Lower lobe of right lung (tissue), 2 donors: ENCODE data around the gene F2RL3. TPM values are rescaled to one million over a fixed set of nuclear protein-coding genes. Genes with fewer than 3 reads are reported as not detected.

Experiments
- ATAC-seq, 2 donors: fragments of 200-7000 bp; cut with Tn5 transposase; one replicate each; pipeline ENCODE4 v1.9.1; 2020 to 2022; ENCODE audit warnings: mild to moderate bottlenecking in 2 of 2, moderate library complexity in 2 of 2
- DNase-seq: peaks from one replicate; pipeline ENCODE4 v3.0.0-alpha.2; 2020
- H3K27ac ChIP-seq: fragments of 200-600 bp; one replicate; pipeline ENCODE4 v1.8.0; 2022
- H3K27me3 ChIP-seq: fragments of 200-600 bp; one replicate; pipeline ENCODE4 v1.8.0; 2022; ENCODE audit warnings: low read depth
- H3K36me3 ChIP-seq: fragments of 200-600 bp; one replicate; pipeline ENCODE4 v1.8.0; 2022; ENCODE audit warnings: mild to moderate bottlenecking
- H3K4me1 ChIP-seq: fragments of 200-600 bp; one replicate; pipeline ENCODE4 v1.8.0; 2022
- H3K4me3 ChIP-seq: fragments of 200-600 bp; one replicate; pipeline ENCODE4 v1.8.0; 2022; ENCODE audit warnings: mild to moderate bottlenecking
- H3K9me3 ChIP-seq: fragments of 200-600 bp; one replicate; pipeline ENCODE4 v1.8.0; 2022
- intact Hi-C: fragments of 100-400 bp; cut with DNase I; formaldehyde crosslinking; loops from one replicate; pipeline ENCODE4 v1.11.0; 2022
- total RNA-seq: library from RNA; stranded (reverse); fragmentation: NEBNext Ultra II Directional; extraction: Animal tissue kit (Norgen Biotek cat#: 25700); gene quantifications from one replicate; pipeline ENCODE4 v1.2.1, GENCODE V29; 2021
- TF ChIP-seq, protein P1 (sequence below): fragments of 200-600 bp; IDR thresholded peaks from one replicate; pipeline ENCODE4 v1.8.0; 2022; ENCODE audit warnings: antibody characterized with exemption, mild to moderate bottlenecking
- donor health status: DM: no; HTN: yes; CAD: no; lungs with severe emphysema.

Gene F2RL3
- total RNA-seq, 1 donor from 2014 or later, result 22.5 TPM

DNA sequence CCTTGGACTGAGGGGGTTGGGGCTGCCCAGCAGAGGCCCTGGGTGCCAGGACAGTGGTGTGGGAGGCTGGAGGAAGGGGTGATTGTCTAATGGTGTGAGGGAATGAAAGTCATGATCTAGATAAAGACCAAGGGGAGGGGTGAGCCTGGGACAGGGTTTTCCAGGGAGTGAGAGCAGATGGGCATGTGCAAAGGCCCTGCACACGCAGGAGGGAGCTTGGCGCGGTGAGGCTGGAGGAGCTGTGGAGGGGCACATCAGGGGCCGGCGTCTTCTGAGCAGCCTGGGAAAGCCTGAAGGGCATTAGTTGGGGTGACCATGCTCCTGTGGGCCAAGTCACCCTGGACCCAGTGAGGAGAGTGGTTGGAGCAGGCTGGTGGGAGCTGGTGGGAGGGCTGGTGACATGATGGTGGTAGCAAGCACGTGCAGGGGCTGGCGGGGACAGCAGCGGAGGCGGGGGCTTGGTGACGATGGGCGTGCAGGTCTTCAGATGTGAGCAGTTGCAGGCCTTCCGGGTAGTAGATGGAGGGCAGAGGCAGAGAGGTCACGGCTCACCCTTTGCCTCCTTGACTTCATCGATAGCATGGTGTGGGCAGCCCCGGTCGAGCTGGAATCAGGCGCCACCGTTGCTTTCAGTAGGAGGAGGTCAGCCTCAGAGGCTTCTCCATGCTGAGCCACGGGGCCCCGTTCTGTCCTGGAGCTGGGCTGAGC, 20.2 kb upstream of the F2RL3 start:
- H3K36me3 ChIP-seq, result peaks cover 98% of the 10 kb centered on the region
- peaks cover 21% of the 10 kb centered on the region for H3K4me1 ChIP-seq
- no peaks in the 10 kb centered on the region for H3K27me3 ChIP-seq
- no peak overlapping the region for H3K4me3 ChIP-seq
- intact Hi-C loops, result no loop called here
- no peaks in the 10 kb centered on the region for H3K9me3 ChIP-seq
- DNase-seq, result no peak
- no peak for ATAC-seq
- TF ChIP-seq, protein P1, sequence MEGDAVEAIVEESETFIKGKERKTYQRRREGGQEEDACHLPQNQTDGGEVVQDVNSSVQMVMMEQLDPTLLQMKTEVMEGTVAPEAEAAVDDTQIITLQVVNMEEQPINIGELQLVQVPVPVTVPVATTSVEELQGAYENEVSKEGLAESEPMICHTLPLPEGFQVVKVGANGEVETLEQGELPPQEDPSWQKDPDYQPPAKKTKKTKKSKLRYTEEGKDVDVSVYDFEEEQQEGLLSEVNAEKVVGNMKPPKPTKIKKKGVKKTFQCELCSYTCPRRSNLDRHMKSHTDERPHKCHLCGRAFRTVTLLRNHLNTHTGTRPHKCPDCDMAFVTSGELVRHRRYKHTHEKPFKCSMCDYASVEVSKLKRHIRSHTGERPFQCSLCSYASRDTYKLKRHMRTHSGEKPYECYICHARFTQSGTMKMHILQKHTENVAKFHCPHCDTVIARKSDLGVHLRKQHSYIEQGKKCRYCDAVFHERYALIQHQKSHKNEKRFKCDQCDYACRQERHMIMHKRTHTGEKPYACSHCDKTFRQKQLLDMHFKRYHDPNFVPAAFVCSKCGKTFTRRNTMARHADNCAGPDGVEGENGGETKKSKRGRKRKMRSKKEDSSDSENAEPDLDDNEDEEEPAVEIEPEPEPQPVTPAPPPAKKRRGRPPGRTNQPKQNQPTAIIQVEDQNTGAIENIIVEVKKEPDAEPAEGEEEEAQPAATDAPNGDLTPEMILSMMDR, result no peak
- H3K27ac ChIP-seq, result no peak overlapping the region

GRCh38 chr19:16869331-16869972, 19.3 kb upstream of the F2RL3 start:
- Histone ChIP-seq H3K4me3 (no peak overlapping the region), H3K36me3 (peaks cover 94% of the 10 kb centered on the region), H3K4me1 (peaks cover 25% of the 10 kb centered on the region), H3K27me3 (no peaks in the 10 kb centered on the region), H3K9me3 (no peaks in the 10 kb centered on the region), H3K27ac (no peak overlapping the region)
- TF ChIP-seq, protein P1, result no peak
- no peak for ATAC-seq
- intact Hi-C loops, result no loop called here
- DNase-seq, result no peak

- Histone ChIP-seq H3K9me3 (no peaks in the 10 kb centered on the region), H3K27ac (peak overlapping the region; percentile 70), H3K27me3 (no peaks in the 10 kb centered on the region), H3K36me3 (peaks cover 81% of the 10 kb centered on the region), H3K4me3 (no peak overlapping the region), H3K4me1 (peaks cover 35% of the 10 kb centered on the region)
- TF ChIP-seq, protein P1, result no peak
- ATAC-seq (peak; percentile 15 to 31), DNase-seq (no peak)
- intact Hi-C loops, result no loop called here
Measured at GRCh38 chr19:16871871-16872270, 16.9 kb upstream of the F2RL3 start.

DNA sequence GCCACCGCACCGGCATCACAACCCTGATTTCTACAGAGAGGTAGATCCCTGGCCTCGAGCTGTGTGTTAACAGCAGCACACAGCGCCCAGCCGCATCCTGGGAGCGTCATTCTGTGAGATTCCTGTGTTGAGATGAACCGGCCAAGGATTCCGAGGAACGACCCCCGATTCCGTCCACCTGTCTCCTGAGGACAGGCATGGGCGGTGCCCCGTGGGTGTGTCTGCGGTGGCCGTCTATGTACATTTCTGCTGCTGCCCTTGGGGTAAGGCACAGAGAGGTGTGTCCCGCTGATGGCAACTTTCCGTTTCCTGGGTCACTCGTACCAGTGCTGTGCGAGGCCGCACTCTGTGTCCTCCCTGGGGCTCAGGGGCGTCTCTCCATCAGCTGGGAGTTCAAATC, 16.1 kb upstream of the F2RL3 start:
- ATAC-seq, result no peak
- Histone ChIP-seq H3K4me1 (peaks cover 43% of the 10 kb centered on the region), H3K9me3 (no peaks in the 10 kb centered on the region), H3K27ac (peak overlapping the region; percentile 65), H3K4me3 (no peak overlapping the region), H3K36me3 (peaks cover 81% of the 10 kb centered on the region), H3K27me3 (no peaks in the 10 kb centered on the region)
- intact Hi-C loops, result no loop called here
- TF ChIP-seq, protein P1, result no peak
- DNase-seq, result no peak

DNA sequence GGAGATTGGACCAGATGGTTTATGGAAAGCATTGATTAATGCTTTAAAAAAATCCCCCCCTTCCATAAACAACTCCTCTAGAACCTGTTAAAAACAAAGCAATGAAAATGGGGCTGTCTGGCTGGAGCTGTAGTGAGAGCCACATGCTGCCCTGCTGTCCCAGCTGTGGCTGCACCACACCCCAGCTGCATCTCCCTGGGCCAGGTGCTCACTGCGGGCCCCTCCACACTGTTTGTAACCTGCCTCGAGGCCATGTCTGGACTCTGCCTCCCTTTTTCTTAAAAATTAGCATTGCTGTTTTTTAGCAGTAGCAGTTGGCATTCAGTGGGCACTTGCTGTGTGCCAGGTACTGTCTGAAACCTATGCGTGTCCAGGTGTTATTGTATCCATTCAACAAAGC, 15.2 kb upstream of the F2RL3 start:
- H3K9me3 ChIP-seq, result no peaks in the 10 kb centered on the region
- TF ChIP-seq, protein P1, result no peak
- H3K27ac ChIP-seq, result peak overlapping the region; percentile 65
- DNase-seq (no peak), ATAC-seq (no peak)
- intact Hi-C loops, result no loop called here
- no peak overlapping the region for H3K4me3 ChIP-seq
- peaks cover 81% of the 10 kb centered on the region for H3K36me3 ChIP-seq
- peaks cover 45% of the 10 kb centered on the region for H3K4me1 ChIP-seq
- no peaks in the 10 kb centered on the region for H3K27me3 ChIP-seq
